Neural crest cell (in vitro differentiated cells): Measurements from ENCODE around the gene ZNF664. TPM values are rescaled to one million over a fixed set of nuclear protein-coding genes. Genes with fewer than 3 reads are reported as not detected.
A peak's percentile ranks its signal among the peaks of the same experiment; 100 is the strongest.

Experiments
- DNase-seq: peaks from one replicate; pipeline ENCODE4 v3.0.0; 2021; ENCODE audit warnings: low read depth, mixed read lengths, low spot score
- H3K27ac Mint-ChIP-seq: one replicate; pipeline ENCODE4 v1.8.0; 2021; ENCODE audit warnings: mild to moderate bottlenecking, mixed read lengths; ENCODE audit not compliant: unreplicated experiment
- H3K27me3 Mint-ChIP-seq: 2 replicates; pipeline ENCODE4 v1.8.0; 2021; ENCODE audit warnings: low read depth, mild to moderate bottlenecking, mixed read lengths
- H3K36me3 Mint-ChIP-seq: 2 replicates; pipeline ENCODE4 v1.8.0; 2021; ENCODE audit warnings: low read depth, mild to moderate bottlenecking, mixed read lengths
- H3K4me1 Mint-ChIP-seq: 2 replicates; pipeline ENCODE4 v1.8.0; 2021; ENCODE audit warnings: mixed read lengths
- H3K4me3 Mint-ChIP-seq: one replicate; pipeline ENCODE4 v1.8.0; 2021; ENCODE audit warnings: mild to moderate bottlenecking, mixed read lengths
- H3K9me3 Mint-ChIP-seq: 2 replicates; pipeline ENCODE4 v1.8.0; 2021; ENCODE audit warnings: mixed read lengths
- total RNA-seq: library from RNA; stranded (reverse); gene quantifications from 2 replicates; pipeline ENCODE4 v1.2.1, GENCODE V29; 2021
- TF ChIP-seq, protein P1 (sequence below): fragments of 200-600 bp; sonication (generic); conservative IDR thresholded peaks from 2 replicates; pipeline ENCODE4 v1.5.0; 2021; ENCODE audit warnings: antibody characterized with exemption, mild to moderate bottlenecking

The ZNF664 gene
- total RNA-seq, 1 donor from 2014 or later: 156 TPM

DNA sequence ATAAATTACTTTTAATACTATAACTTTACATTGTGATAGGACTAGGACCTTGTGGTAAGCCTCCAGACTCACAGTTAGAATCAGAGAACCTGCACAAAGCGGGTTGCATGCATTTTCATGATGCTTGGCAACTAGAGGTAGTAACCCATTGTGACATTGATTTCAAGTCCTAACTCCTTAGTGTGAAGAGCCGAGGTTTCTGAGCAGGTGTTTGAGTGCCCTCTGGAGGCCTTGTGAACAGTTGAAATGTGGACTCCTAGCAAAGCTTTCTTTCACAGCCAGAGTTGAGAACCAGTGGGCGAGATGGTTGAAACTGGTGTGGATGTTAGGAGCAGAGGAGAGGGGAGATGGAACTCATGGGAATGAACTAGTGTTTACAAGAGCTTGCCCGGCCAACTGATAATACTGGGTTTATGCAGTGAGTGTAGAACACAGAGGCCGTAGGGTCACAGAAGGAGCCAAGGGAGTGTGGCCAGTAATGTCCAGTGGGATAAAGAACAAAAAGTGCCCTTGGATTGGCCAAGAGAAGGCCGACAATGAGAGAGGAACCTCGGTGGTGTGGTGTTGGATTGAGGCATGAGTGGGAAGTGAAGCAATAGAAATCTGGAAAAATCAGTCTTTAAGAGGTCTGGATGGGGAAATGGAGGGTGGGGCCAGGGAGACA lies 10.9 kb downstream of the ZNF664 start:
- no peaks in the 10 kb centered on the region for H3K27me3 Mint-ChIP-seq
- TF ChIP-seq, protein P1, sequence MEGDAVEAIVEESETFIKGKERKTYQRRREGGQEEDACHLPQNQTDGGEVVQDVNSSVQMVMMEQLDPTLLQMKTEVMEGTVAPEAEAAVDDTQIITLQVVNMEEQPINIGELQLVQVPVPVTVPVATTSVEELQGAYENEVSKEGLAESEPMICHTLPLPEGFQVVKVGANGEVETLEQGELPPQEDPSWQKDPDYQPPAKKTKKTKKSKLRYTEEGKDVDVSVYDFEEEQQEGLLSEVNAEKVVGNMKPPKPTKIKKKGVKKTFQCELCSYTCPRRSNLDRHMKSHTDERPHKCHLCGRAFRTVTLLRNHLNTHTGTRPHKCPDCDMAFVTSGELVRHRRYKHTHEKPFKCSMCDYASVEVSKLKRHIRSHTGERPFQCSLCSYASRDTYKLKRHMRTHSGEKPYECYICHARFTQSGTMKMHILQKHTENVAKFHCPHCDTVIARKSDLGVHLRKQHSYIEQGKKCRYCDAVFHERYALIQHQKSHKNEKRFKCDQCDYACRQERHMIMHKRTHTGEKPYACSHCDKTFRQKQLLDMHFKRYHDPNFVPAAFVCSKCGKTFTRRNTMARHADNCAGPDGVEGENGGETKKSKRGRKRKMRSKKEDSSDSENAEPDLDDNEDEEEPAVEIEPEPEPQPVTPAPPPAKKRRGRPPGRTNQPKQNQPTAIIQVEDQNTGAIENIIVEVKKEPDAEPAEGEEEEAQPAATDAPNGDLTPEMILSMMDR: peak; percentile 68
- no peaks in the 10 kb centered on the region for H3K9me3 Mint-ChIP-seq
- no peak overlapping the region for H3K27ac Mint-ChIP-seq
- peaks cover 23% of the 10 kb centered on the region for H3K4me1 Mint-ChIP-seq
- no peak overlapping the region for H3K4me3 Mint-ChIP-seq
- H3K36me3 Mint-ChIP-seq: peaks cover 15% of the 10 kb centered on the region
- DNase-seq: no peak

DNA sequence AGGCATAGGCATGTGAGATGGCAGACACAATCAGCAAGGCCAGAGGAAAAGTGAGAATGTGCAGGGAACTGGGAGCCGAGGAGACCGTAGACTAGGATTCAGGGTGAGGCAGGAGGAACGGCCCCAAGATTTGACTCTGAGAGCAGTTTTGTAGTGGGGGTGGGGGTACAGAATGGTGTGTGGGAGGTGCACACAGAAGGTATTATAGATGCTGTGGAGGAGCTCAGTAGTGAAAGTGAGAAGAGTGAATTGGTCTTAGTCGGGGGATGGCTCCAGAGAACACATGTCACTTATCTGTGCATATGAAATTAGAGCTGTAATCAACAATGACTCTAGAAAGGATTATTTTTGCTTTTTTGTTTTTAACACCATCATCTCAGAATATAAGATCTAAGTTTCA lies 11.9 kb downstream of the ZNF664 start:
- TF ChIP-seq, protein P1: no peak
- no peaks in the 10 kb centered on the region for H3K9me3 Mint-ChIP-seq
- H3K27me3 Mint-ChIP-seq: no peaks in the 10 kb centered on the region
- H3K4me3 Mint-ChIP-seq: no peak overlapping the region
- H3K27ac Mint-ChIP-seq: no peak overlapping the region
- H3K36me3 Mint-ChIP-seq: peaks cover 15% of the 10 kb centered on the region
- peaks cover 33% of the 10 kb centered on the region for H3K4me1 Mint-ChIP-seq
- no peak for DNase-seq

DNA sequence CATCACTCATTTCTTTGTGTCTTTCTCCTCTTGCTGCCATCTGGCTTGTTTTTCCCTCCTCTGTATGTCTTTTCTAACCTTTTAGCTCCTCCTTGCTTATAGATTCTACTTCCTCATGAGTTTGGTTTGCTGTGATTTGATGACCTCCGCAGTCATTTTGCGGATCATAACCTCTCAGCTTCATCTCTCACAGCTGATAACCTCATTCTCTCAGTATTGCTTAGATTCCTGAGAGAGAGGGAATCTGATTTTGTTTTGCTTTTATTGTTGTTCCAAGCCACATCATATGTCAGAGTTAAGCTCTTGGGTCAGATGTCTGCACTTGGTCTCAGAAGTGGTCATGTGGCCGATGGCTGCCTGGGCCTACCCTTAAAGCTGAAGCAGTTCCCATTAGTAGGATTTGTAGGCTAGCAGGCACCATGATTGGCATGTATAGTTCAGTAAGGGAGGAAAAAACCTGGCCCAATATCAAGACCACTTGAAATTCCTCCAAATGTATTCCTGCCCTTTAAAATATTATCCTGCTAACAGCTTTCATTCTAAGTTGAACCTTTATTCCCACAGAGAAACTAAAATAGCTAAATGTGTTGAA lies 13.5 kb downstream of the ZNF664 start:
- H3K36me3 Mint-ChIP-seq: peaks cover 12% of the 10 kb centered on the region
- TF ChIP-seq, protein P1: no peak
- H3K9me3 Mint-ChIP-seq: no peaks in the 10 kb centered on the region
- H3K27ac Mint-ChIP-seq: peak overlapping the region; percentile 72
- no peaks in the 10 kb centered on the region for H3K27me3 Mint-ChIP-seq
- H3K4me1 Mint-ChIP-seq: peaks cover 45% of the 10 kb centered on the region
- DNase-seq: no peak
- no peak overlapping the region for H3K4me3 Mint-ChIP-seq

DNA sequence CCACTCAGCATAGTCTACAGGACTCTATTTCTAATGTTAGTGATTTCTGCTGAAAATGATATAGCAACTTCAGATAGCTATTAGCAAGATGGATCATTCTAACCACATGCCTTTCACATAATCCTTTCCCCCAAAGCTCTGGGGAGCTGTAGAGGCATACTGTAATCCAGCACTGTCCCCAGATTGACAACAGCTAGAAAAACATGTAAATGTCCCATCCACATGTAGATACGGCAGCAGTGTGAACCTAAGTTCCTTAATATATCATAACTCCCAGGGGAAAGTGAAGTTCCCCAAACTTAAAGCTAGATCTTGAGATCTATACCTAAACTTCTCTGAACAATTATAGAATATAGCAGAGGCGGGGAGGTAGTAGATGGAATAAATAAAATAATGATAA lies 14.0 kb downstream of the ZNF664 start:
- Mint-ChIP-seq H3K27ac (no peak overlapping the region), H3K36me3 (peaks cover 12% of the 10 kb centered on the region), H3K4me1 (peaks cover 43% of the 10 kb centered on the region), H3K27me3 (no peaks in the 10 kb centered on the region), H3K4me3 (no peak overlapping the region), H3K9me3 (no peaks in the 10 kb centered on the region)
- TF ChIP-seq, protein P1: no peak
- DNase-seq: no peak

DNA sequence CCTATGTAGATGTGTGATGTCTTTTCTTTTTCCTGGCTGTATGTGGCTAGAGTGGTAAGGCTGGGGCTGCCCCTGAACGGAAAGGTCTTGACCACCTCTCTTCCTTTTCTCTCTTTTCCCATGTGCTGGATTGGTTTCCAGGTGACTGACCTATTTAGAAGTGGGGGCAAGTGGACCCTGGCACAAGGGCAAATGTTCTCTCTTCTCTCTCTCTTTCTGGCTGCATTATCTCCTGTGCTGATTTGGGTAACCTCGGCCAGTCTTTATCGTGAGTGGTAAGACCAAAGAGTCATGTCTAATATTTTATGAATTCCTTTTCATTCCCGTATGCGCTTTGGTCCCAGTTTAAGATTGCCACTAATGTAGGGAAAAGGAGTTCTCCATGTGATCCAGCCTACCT lies 16.2 kb downstream of the ZNF664 start:
- DNase-seq: no peak
- no peak overlapping the region for H3K27ac Mint-ChIP-seq
- TF ChIP-seq, protein P1: no peak

More for the DNA sequence above, 16.2 kb downstream of the ZNF664 start:
- no peaks in the 10 kb centered on the region for H3K9me3 Mint-ChIP-seq
- peaks cover 31% of the 10 kb centered on the region for H3K4me1 Mint-ChIP-seq
- no peak overlapping the region for H3K4me3 Mint-ChIP-seq
- no peaks in the 10 kb centered on the region for H3K27me3 Mint-ChIP-seq
- peaks cover 8% of the 10 kb centered on the region for H3K36me3 Mint-ChIP-seq
